ENCODE measurements around the gene KCTD7. TPM values are rescaled to one million over a fixed set of nuclear protein-coding genes. Genes with fewer than 3 reads are reported as not detected.
A peak's percentile ranks its signal among the peaks of the same experiment; 100 is the strongest.
"Not testable (repeated sequence)": the region's sequence is repeated elsewhere in the genome, so short reads cannot be mapped to it uniquely, and the experiment has no call there.

The KCTD7 gene
- polyA plus RNA-seq, 4 donors = 23.5 to 26.8 (median 24.6) TPM

DNA sequence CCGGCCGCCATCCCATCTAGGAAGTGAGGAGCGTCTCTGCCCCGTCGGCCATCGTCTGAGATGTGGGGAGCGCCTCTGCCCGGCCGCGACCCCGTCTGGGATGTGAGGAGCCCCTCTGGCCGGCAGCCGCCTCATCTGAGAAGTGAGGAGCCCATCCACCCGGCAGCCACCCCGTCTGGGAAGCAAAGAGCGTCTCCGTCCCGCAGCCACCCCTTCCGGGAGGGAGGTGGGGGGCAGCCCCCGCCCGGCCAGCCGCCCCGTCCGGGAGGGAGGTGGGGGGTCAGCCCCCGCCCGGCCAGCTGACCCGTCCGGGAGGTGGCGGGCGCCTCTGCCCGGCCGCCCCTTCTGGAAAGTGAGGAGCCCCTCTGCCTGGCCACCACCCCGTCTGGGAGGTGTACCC lies 14.1 kb upstream of the KCTD7 start:
- not testable (repeated sequence) for DNase-seq (ENCODE audit: low read depth in 4 of 4, low spot score in 3 of 4)

DNA sequence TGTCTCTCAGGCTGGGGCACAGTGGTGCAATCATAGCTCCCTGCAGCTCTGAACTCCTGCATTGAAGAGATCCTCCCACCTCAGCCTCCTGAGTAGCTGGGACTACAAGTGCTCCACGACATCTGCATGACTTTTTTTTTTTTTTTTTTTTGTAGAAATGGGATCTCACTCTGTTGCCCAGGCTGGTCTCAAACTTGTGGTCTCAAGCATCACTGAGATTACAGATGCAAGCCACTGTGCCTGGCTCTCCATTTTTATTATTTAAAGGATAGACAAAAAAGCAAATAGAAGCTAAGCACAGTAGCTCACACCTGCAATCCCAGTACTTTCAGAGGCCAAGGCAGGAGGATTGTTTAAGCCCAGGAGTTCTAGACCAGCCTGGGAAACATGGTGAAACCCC lies 13.0 kb upstream of the KCTD7 start:
- no peak for DNase-seq (ENCODE audit: low read depth in 4 of 4, low spot score in 3 of 4)

DNA sequence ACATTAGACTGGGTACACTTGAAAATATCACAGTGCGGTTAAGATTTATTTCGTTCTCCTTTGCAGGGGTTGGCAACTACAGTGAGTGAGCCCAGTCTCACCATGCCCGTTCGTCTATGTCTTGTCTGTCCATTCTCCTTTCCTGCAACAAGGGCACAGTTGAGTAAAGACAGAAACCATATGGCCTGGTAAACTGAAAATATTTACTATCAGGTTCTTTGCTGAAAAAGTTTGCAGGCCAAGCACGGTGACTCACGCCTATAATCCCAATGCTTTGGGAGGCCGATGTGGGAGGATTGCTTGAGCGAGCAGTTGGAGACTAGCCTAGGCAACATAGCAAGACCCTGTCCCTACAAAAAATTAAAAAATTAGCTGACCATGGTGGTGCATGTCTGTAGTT lies 11.4 kb upstream of the KCTD7 start:
- no peak for DNase-seq (ENCODE audit: low read depth in 4 of 4, low spot score in 3 of 4)

DNA sequence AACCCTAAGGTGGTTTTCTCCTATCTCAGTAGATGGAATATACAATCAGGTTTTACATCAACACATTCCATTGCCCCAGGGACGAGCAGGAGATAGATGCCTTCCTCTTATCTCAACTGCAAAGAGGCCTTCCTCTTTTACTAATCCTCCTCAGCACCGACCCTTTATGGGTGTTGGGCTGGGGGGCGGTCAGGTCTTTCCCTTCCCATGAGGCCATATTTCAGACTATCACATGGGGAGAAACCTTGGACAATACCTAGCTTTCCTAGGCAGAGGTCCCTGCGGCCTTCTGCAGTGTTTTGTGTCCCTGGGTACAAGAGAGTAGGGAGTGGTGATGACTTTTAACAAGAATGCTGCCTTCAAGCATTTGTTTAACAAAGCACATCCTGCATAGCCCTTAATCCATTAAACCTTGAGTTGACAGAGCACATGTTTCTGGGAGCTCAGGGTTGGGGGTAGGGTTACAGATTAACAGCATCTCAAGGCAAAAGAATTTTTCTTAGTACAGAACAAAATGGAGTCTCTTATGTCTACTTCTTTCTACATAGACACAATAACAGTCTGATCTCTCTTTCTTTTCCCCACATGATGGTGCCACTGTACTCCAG lies 9.2 kb upstream of the KCTD7 start:
- not testable (repeated sequence) for DNase-seq (ENCODE audit: low read depth in 4 of 4, low spot score in 3 of 4)

DNA sequence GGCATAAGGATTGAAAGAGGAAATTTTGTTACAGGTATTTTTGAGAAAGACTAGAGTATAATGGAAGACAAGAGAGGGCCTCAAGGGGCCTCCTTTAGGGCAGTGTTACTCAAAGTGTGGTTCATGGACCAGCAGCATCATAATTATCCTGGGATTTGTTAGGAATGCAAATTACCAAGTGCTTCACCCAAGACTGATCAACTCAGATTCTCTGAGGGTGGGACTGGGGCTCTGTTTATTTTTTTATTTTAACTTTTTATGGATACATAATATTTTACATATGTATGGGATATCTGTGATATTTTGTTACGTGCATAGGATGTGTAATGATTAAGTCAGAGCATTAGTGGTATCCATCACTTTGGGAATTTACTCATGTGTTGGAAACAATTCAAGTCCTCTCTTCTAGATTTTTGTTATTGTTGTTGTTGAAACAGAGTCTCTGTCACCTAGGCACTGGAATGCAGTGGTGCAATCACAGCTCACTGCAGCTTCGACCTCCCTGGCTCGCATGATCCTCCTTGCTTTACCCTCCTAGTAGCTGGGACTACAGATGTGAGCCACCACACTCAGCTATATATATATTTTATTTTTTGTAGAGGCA lies 2.2 kb upstream of the KCTD7 start:
- DNase-seq (ENCODE audit: low read depth in 4 of 4, low spot score in 3 of 4) = no peak

DNA sequence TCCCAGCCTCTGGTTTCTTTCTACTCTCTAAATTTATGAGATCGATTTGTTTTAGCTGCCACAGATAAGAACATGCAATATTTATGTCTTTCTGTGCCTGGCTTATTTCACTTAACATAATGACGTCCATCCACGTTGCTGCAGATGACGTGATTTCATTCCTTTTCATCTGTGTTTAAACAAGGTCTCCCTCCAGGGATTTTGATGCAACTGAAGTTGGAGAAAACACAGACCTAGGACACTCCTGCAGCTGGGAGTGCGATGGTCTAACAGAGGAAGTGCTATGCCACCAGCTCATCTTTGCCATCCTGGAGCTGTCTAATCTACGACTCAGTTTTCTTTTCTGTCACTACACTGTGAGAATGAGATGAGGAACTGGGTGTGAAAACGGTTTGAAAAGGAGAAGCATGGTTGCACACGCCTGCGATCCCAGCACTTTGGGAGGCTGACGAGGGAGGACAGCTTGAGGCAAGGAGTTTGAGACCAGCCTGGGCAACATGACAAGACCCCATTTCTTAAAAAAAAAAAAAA lies 1.5 kb upstream of the KCTD7 start:
- no peak for DNase-seq (ENCODE audit: low read depth in 4 of 4, low spot score in 3 of 4)

DNA sequence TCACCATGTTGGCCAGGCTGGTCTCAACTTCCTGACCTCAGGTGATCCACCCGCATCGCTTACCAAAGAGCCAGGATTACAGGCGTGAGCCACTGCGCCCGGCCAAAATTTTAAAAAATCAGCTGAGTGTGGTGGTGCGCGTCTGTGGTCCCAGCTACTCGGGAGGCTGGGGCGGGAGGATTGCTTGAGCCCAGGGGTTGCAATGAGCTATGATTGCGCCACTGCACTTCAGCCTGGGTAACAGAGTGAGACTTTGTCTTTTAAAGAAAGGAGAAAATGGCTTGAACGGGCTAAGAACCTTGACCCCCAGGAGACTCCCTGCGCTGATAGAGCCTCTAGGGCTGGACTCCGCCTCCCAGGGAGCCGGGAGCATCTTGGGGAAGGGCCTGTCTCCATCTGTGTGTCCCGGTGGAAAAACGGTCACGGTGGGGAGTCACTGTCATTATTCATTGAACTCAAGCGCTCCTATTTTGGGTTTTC lies 760 bp upstream of the KCTD7 start:
- peak in 1 of 4 donors; percentile 39 for DNase-seq (ENCODE audit: low read depth in 4 of 4, low spot score in 3 of 4)

DNA sequence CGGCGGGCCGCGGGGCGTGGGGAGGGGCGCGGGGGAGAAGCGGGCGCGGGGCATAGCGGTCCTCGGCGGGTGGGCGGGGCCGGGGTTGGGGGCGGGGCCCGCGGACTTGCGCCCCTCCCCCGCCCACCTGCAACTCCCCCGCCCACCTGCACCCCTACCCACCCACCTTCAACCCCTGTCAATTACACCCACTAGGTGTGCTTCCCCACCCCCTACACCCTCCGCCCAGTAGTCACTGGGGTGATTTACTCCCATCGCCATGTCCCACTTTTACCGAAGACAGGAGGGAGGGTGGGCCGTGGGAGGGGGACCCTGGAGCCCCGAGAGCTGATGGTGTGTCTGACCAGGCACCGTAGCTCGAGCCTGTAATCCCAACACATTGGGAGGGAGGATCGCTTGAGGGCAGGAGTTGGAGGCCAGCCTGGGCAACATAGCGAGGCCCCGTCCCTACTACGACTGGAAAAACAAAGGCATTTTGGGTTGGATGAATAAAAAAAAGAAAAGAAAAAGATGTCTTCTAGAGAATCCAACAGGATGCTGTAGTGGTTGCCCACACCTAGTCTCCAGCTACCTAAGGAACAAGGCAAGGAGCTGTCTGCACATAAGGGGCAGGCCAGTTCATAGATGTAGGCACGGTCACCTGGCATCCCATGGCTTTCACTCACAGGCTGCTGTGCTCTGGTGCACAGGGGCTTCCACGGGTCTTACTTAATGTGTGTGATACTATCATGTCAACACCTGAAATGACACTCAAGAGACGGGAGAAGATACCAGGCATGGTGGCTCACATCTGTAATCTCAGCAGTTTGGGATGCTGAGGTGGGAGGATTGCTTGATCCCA lies 761 bp downstream of the KCTD7 start:
- no peak for DNase-seq (ENCODE audit: low read depth in 4 of 4, low spot score in 3 of 4)

DNA sequence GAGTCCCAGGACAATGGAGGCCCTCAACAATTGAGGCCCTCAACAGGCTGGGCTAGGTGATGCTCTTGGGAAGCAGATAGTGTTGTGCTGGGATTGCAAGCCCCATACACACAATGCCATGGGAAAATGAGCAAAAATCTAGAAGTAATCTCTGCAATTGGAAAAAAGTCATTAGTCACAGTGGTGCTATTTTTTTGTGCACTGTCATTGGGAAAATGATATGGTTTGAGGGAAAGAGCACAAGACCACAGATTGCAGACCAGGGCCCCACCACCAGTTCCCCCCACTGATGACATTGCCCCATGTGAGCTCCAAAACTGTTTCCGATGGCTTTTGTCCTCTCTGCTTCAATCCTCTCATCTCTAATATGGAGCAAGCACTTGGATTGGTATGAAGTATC lies 1.9 kb downstream of the KCTD7 start:
- DNase-seq (ENCODE audit: low read depth in 4 of 4, low spot score in 3 of 4) = no peak

DNA sequence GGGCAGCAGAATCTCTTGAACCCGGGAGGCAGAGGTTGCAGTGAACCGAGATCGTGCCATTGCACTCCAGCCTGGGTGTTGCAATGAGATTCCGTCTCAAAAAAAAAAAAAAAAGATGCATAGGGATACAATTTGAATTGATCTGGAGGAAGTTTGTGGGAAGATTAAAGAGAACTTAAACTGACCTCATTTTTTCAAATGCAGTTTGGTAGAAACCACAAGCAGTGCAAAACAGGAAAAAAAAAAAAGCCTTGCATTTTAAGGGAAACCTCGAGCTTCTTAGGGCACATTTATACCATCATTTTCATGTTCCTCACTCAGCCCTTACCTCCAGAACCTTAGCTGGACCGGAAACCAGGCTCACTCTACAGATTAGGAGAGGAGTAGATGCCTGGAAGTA lies 2.8 kb downstream of the KCTD7 start:
- DNase-seq (ENCODE audit: low read depth in 4 of 4, low spot score in 3 of 4) = no peak

DNA sequence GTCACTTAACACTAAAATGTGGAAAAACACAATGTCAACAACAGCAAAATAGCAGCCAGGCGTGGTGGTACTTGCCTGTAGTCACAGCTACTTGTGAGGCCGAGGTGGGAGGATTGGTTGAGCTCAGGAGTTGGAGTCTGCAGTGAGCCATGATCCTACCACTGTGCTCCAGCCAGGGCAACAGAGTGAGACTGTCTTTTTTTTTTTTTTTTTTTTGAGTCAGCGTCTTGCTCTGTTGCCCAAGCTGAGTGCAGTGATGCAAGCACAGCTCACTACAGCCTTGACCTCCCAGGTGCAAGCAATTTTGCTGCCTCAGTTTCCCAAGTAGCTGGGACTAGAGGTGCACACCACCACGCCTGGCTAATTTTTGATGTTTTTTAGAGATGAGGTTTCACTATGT lies 6.1 kb downstream of the KCTD7 start:
- no peak for DNase-seq (ENCODE audit: low read depth in 4 of 4, low spot score in 3 of 4)

DNA sequence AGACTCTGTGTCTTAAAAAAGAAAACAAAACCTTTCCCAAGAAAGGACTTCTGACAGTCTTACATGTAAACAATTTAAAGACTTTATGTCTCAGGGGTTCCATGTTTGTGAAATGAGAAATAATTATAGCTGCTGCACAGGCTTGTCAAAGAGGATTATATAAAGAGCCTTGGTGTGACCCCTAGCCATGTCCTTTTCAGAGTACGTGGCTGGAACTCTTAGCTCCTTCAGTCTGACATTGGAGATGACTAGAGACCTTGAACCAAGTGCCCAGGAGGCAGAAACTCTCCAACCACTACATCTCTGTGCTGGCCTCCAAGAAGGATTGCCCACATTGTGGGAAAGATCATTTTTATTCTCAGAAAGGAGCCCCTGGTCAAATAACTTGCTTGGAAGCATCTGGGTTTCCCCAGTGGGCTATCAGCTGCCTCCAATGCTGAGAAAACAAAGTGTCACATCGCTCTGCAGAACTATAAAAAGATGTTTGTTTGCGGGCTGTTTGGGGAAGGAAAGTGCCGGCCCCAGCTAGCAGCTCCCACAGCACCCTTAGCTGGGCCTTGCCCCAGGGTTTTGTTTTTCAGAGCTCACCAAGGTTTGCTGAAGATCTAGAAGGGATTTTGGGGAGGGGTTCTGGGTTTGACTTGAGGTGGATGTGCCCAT lies 6.8 kb downstream of the KCTD7 start:
- not testable (repeated sequence) for DNase-seq (ENCODE audit: low read depth in 4 of 4, low spot score in 3 of 4)

DNA sequence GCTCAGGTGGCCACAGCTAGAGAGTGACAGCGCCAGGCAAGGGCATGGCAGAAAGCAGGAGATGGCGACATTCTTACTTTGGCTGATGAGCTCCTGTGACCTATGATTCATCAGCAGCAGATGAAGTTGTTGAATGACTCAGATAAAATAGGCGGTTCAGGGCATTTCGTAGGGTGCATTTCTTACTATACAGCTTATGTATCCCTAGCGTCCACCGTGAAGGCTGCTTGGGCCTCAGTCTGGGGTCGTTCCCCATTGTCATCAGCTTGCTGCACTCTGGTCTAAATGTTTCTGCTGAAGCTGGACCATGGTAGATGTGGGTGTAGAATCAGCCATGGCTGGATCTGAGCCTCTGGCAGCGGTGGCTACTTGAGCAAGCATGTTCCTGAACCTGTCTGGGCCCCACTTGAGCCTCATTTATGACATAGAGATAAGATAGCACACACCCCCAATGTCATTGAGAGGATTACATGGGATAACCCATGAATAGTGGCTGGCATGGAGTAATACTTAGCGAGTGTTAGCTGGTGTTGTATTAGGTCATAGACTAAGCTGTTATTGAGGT lies 7.4 kb downstream of the KCTD7 start:
- not testable (repeated sequence) for DNase-seq (ENCODE audit: low read depth in 4 of 4, low spot score in 3 of 4)

DNA sequence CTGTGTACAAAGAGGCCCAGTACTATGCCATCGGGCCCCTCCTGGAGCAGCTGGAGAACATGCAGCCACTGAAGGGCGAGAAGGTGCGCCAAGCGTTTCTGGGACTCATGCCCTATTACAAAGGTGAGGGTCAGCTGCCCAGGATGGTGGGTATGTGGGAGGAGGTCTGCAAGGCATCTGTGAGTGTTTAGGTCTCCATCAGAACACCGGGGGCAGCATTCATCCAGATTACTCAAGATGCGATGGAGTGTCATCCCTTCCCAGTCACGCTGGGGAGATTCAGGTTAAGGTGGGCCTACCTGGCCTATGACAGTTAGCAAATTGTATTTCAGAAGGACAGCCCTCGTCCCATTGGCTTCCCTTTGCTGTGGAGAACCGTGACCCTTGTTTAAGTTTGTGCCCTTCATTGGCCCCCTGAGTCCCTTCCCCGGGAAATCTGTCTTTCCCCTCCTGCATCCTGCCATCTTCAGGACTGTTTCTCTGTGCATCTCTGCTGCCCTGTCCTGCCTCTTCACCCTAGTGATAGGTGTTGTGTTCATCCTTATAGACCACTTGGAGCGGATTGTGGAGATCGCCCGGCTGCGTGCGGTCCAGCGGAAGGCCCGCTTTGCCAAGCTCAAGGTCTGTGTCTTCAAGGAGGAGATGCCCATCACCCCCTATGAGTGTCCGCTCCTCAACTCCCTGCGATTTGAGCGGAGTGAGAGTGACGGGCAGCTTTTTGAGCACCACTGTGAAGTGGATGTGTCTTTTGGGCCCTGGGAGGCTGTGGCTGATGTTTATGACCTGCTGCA lies 9.8 kb downstream of the KCTD7 start:
- DNase-seq (ENCODE audit: low read depth in 4 of 4, low spot score in 3 of 4) = no peak

DNA sequence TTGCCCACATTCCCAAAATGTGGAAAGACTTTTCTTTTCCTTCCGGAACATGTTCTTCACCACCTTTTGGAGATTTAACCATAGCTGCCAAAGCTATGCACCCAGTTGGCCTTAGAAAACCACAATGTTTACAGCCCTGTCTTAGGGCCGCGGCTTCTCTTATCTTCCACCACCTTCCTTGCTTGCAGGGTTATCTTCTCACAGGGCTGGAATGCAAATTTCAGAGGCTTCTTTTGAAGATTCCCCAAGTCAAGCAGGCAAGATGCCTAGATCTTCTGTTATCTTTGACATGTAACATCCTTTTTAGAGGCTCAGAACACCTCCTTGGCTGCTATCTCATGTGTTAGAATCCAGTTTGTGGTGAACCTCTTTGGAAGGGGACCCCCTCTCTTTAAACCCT lies 11.1 kb downstream of the KCTD7 start:
- no peak for DNase-seq (ENCODE audit: low read depth in 4 of 4, low spot score in 3 of 4)

DNA sequence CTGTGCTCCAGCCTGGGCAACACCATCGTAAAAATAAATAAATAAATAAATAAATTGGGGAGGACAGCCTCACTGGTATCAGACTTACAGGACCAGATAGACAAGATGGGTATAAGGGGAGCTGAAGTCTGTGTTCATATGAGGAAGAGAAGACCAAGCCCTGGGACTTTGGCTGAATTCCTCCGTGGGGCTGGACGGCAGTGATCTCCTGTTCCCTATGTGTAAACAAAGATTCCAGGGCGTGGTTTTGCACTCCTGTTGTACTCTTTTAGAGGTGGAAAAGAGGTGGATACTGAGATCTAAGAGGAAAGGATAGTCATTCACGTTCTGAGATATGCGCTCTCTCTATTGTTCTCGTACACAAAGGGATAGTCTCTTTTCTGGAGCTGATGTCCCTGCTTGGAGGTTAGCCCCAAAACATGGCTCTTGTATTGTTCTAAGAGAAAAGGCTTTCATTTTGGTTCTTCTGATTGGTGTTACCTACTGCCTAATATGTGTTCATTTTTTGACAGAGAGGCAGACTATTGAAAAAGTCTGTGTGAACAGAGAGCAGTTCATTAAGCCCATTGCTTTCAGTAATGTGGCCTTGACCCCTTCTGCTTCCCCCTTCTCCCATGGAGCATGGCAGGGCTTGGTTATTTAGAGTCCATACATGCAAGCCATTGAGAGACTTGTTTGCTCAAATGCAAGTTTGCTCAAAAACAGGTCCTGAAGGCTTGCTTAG lies 12.3 kb downstream of the KCTD7 start:
- no peak for DNase-seq (ENCODE audit: low read depth in 4 of 4, low spot score in 3 of 4)

DNA sequence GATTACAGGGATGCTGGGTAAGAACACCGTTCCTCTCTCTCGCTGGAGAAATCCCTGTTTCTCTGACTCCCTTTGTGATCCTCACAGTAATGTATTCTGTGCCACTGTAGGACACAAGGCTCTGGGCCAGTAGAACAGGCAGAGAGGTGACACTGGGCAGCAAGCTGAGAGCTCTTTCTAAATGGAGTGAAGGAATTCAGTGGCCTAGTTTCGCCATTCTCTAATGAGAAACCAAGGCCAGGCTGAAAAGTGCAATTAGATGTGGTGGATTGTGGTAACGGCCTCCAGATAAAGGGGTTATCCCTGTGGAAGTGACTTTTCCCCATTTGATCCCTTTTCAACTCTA lies 12.8 kb downstream of the KCTD7 start:
- DNase-seq (ENCODE audit: low read depth in 4 of 4, low spot score in 3 of 4) = no peak

DNA sequence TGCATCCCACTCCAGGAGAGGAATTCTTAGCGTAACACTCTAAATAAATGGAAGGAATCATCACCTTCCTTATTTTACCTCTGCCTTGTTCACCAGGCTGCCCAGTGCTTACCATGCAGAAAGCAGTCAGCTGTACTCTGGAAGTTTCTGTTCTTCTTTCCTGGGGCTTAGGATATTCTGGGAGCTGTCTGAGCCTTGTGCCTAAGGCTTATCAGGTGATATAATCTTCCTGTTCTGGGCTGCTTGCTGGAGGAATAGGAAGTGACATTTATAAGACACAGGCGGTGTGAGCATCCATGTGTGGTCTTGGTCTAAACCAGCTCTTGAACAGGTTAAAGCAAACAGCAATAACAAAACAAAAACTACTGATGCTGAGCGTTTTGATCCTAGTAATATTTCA lies 13.5 kb downstream of the KCTD7 start:
- DNase-seq (ENCODE audit: low read depth in 4 of 4, low spot score in 3 of 4) = no peak

DNA sequence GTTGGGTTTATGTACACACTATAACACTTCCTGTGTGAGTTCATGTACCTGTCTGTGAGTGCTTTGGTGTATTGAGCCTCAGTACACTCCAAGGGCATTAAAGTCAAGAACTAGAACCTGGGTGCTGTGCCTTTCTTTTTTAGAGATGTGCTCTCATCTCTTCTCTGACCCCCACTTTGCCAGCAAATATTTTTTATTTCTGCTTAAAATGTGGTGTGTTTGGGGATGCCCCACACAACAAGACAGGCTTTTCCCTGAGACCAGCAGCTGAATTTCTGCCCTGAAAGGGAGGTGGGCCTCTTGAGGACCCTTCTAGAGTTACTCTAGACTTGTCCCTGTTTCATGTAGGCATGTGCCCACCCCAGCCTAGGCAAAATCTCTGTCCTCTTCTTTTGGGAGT lies 14.3 kb downstream of the KCTD7 start:
- no peak for DNase-seq (ENCODE audit: low read depth in 4 of 4, low spot score in 3 of 4)

Measured in right renal pelvis (tissue), 4 donors.